HL-60 (cell line): ENCODE measurements around the gene DOK7.

Experiments
- DNase-seq, 2 experiments: peaks; one replicate each; pipeline ENCODE4 v3.0.0-alpha.2; 2010 to 2020; ENCODE audit warnings: low read depth in 1 of 2, low spot score in 1 of 2
- H3K27ac ChIP-seq: fragments of 250-450 bp; sonication (Bioruptor Pico); replicated peaks from 2 replicates; pipeline ENCODE4 v1.5.1; 2020; ENCODE audit warnings: mild to moderate bottlenecking, moderate library complexity
- H3K27me3 ChIP-seq: fragments of 250-450 bp; sonication (Bioruptor Pico); 2 replicates; pipeline ENCODE4 v1.5.1; 2021; ENCODE audit warnings: mild to moderate bottlenecking, moderate library complexity; ENCODE audit not compliant: insufficient read depth, poor library complexity, severe bottlenecking
- H3K4me3 ChIP-seq: replicated peaks from 2 replicates; pipeline ENCODE4 v1.5.1; 2011; ENCODE audit warnings: mild to moderate bottlenecking, control low read depth, low read length; ENCODE audit not compliant: insufficient read depth
- CTCF ChIP-seq: IDR thresholded peaks from one replicate; pipeline ENCODE4 v1.5.1; 2011; ENCODE audit warnings: low read length, control low read depth, inconsistent platforms; ENCODE audit not compliant: insufficient read depth
- GABPA ChIP-seq: IDR thresholded peaks from 2 replicates; pipeline ENCODE4 v1.6.1; 2012; ENCODE audit warnings: low read depth
- POLR2AphosphoS5 ChIP-seq: IDR thresholded peaks from 2 replicates; pipeline ENCODE4 v1.6.1; 2012; ENCODE audit warnings: low read depth
- REST ChIP-seq: IDR thresholded peaks from 2 replicates; pipeline ENCODE4 v1.6.1; 2012; ENCODE audit warnings: low read depth; ENCODE audit not compliant: insufficient replicate concordance
- SPI1 ChIP-seq: IDR thresholded peaks from 2 replicates; pipeline ENCODE4 v1.6.1; 2012; ENCODE audit warnings: low read depth, mild to moderate bottlenecking, borderline replicate concordance

Gene DOK7

GRCh38 chr4:3427706-3428446, 35.2 kb upstream of the DOK7 start:
- Histone ChIP-seq H3K27ac (no peak overlapping the region), H3K27me3 (no peaks in the 10 kb centered on the region), H3K4me3 (no peak overlapping the region)
- no peak for TF ChIP-seq POLR2AphosphoS5
- TF ChIP-seq REST = no peak
- no peak for TF ChIP-seq GABPA
- no peak for TF ChIP-seq CTCF
- no peak for TF ChIP-seq SPI1
- no peak for DNase-seq

GRCh38 chr4:3429651-3430050, 33.5 kb upstream of the DOK7 start:
- H3K27me3 ChIP-seq = no peaks in the 10 kb centered on the region
- TF ChIP-seq SPI1 (no peak), POLR2AphosphoS5 (no peak), REST (no peak), CTCF (no peak), GABPA (no peak)
- no peak for DNase-seq
- no peak overlapping the region for H3K27ac ChIP-seq
- H3K4me3 ChIP-seq = no peak overlapping the region

- H3K27ac ChIP-seq = no peak overlapping the region
- H3K4me3 ChIP-seq = no peak overlapping the region
- TF ChIP-seq GABPA (no peak), CTCF (no peak), POLR2AphosphoS5 (no peak), SPI1 (no peak), REST (no peak)
- no peaks in the 10 kb centered on the region for H3K27me3 ChIP-seq
- no peak for DNase-seq
These were observed 32.6 kb upstream of the DOK7 start for GRCh38 chr4:3430524-3430923.
